Heart right ventricle (tissue), 16 donors: ENCODE measurements around the gene LAMC2. TPM values are rescaled to one million over a fixed set of nuclear protein-coding genes. Genes with fewer than 3 reads are reported as not detected.

Experiments
- ATAC-seq, 8 donors: fragments of 200-7000 bp; cut with Tn5 transposase; one replicate each; pipeline ENCODE4 v1.9.1; 2020; ENCODE audit warnings: mild to moderate bottlenecking in 8 of 8, moderate library complexity in 8 of 8, moderate number of reproducible peaks in 1 of 8
- DNase-seq, 2 donors: peaks; one replicate each; pipeline ENCODE4 v3.0.0-alpha.2; 2020
- H3K27ac ChIP-seq, 10 donors: fragments of 200-600 bp; sonication (generic) in 2 of 10; one replicate each; pipeline versions ENCODE4 v1.5.0 to v1.8.0; 2020 to 2022; ENCODE audit warnings: mild to moderate bottlenecking in 3 of 10
- H3K27me3 ChIP-seq, 7 donors: fragments of 200-600 bp; one replicate each; pipeline ENCODE4 v1.8.0; 2021 to 2022; ENCODE audit warnings: mild to moderate bottlenecking in 2 of 7
- H3K36me3 ChIP-seq, 9 donors: fragments of 200-600 bp; sonication (generic) in 1 of 9; one replicate each; pipeline versions ENCODE4 v1.5.0 to v1.8.0; 2020 to 2022; ENCODE audit warnings: mild to moderate bottlenecking in 2 of 9
- H3K4me1 ChIP-seq, 9 donors: fragments of 200-600 bp; sonication (generic) in 1 of 9; one replicate each; pipeline versions ENCODE4 v1.5.0 to v1.8.0; 2020 to 2022; ENCODE audit warnings: mild to moderate bottlenecking in 4 of 9
- H3K4me3 ChIP-seq, 10 donors: fragments of 200-600 bp; sonication (generic) in 2 of 10; one replicate each; pipeline versions ENCODE4 v1.5.0 to v1.8.0; 2020 to 2022; ENCODE audit warnings: mild to moderate bottlenecking in 7 of 10, moderate library complexity in 2 of 10
- H3K9me3 ChIP-seq, 11 donors: fragments of 200-600 bp in 10 of 11; sonication (generic) in 2 of 11; one replicate each; pipeline versions ENCODE4 v1.5.0 to v1.8.0; 2013 to 2022; ENCODE audit warnings: mild to moderate bottlenecking in 2 of 11, control low read depth in 1 of 11, moderate library complexity in 1 of 11
- CTCF ChIP-seq, 9 donors: fragments of 200-600 bp; sonication (generic) in 2 of 9; IDR thresholded peaks; one replicate each; pipeline versions ENCODE4 v1.5.0 to v1.8.0; 2021 to 2022; ENCODE audit warnings: antibody characterized with exemption in 9 of 9, mild to moderate bottlenecking in 5 of 9, moderate library complexity in 1 of 9
- WGBS, 2 donors: extraction: QIAGEN DNeasy Blood & Tissue Kit; methylation state at CpG; one replicate each; pipeline ENCODE4 v1.1.7; 2013; ENCODE audit warnings: inconsistent platforms in 1 of 2; 5-methylcytosine and 5-hydroxymethylcytosine counted together
- intact Hi-C, 10 donors: fragments of 100-400 bp; cut with DNase I; formaldehyde crosslinking; loops; one replicate each; pipeline versions ENCODE4 v1.11.1 to v1.14.2; 2022
- polyA plus RNA-seq, 2 donors: library from polyadenylated mRNA; stranded (reverse); fragments of 200-250 nt; gene quantifications; one replicate each; pipeline ENCODE4 v1.2.3, GENCODE V29; 2013
- total RNA-seq, 10 donors: library from RNA; stranded (reverse); fragmentation: NEBNext Ultra II Directional in 3 of 10; extraction: Animal tissue kit (Norgen Biotek cat#: 25700) in 3 of 10; gene quantifications; one replicate each; pipeline versions ENCODE4 v1.2.1 to v1.2.4, GENCODE V29; 2021 to 2023
- donor health status: Arrhythmogenic right ventricular cardiomyopathy.
- donor health status: ischemic (EF 13 %, LVEDD 7.1; RV severe dilation, severe dysfunction).
- donor health status: healthy with polysubstance abuse.
- donor health status: DM: no; HTN: yes; CAD: no.
- donor health status: DM: no; HTN: no; CAD: no.
- donor health status: ischemic (EF 25% LVEDD 6.9; RV normal size, moderate dysfunction).
- donor health status: ischemic (EF 25% LVEDD 5.7; RV mildly dilated, moderate dysfunction).
- donor health status: healthy.
- donor health status: DM: yes; HTN: yes; CAD: no.
- donor health status: Ischemic cardiomyopathy.
- donor health status: ischemic (EF 35%, LVEDD 5.7; RV mildly dilated, moderate dysfunction).
- donor health status: nonischemic (EF 11% LVEDD 7.7; RV severe dilation, severe dysfunction).
- donor health status: DM: yes; HTN: yes; CAD: no.
- donor health status: PGD.
- donor health status: ischemic (EF 29% LVEDD 5.4; RV normal size, mild dysfunction).
- donor health status: nonischemic (EF 23%, LVEDD 6.1; RV moderate dilation, normal function).

LAMC2 gene
- total and polyA plus RNA-seq, 12 donors, result 0.53 to 8.8 (median 1.6) TPM

DNA sequence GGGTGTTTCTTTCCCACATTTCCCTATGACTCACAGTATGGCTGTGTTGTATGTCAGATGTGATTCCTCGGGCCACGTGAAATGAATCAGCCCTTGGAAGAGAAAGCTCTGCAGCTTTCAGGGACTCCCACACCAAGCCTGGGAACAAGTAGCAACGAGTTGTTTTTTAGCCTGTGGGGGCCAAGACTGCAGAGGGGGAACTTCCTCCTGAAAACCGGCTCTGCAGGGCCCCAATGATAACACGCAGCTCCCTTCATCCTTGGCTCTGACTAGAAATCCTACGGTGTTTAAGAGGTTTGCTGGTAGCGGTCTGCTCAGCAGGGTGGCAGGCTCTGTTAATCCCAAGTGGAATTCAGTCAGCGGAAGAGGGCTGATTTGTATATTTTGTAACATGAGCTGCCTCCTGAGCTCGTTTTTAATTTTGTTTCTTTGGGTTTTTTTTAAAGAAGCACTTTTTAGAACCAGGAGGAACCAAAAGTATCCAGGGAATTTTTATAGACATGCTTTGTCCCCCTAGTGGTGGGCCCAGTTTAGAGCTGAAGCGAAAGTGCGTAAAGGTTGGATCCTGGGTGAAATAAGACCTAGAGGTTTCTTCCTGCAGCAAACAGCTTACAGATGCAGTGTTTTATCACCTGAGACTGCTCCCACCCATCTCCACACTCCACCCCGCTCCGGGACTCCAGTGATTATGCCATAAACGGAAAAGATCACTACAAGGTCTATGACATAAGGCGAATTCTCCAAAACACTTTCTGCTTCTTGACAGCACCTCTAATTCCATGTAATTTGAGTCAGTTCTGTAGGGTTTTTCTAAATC, 48.8 kb downstream of the LAMC2 start:
- peak; percentile 34 to 69 for DNase-seq
- no peaks in the 10 kb centered on the region for H3K36me3 ChIP-seq
- intact Hi-C loops, result loop anchor here in 4 of 10 donors (5.0 to 10.0 kb wide), 3 partner anchors 90 to 213 kb away; partner anchors contain the start of gene LAMC1 (in 4 of the 4)
- no peaks in the 10 kb centered on the region for H3K9me3 ChIP-seq
- H3K27me3 ChIP-seq, result no peaks in the 10 kb centered on the region
- peaks cover 0 to 32% (median 19%) of the 10 kb centered on the region in 9 donors for H3K4me1 ChIP-seq
- peak overlapping the region in 9 of 10 donors; percentile 1 to 42 (median 33) for H3K4me3 ChIP-seq
- peak; percentile 35 to 72 (median 61) for TF ChIP-seq CTCF (IDR thresholded peaks at IDR 0.05)
- WGBS, 2 donors, result 36 to 38% methylated on average over 15 of the region's 15 CpGs
- H3K27ac ChIP-seq, result peak overlapping the region; percentile 47 to 88 (median 72)
- peak; percentile 86 to 94 (median 90) for ATAC-seq

- peak in 1 of 2 donors; percentile 25 for DNase-seq
- ATAC-seq, result no peak
- Histone ChIP-seq H3K4me1 (peaks cover 0 to 35% (median 24%) of the 10 kb centered on the region in 9 donors), H3K27ac (peak overlapping the region; percentile 47 to 88 (median 72)), H3K4me3 (peak overlapping the region in 7 of 10 donors; percentile 1 to 42 (median 37)), H3K36me3 (no peaks in the 10 kb centered on the region), H3K9me3 (no peaks in the 10 kb centered on the region), H3K27me3 (no peaks in the 10 kb centered on the region)
- TF ChIP-seq CTCF (IDR thresholded peaks at IDR 0.05), result no peak
- intact Hi-C loops, result loop anchor here in 3 of 10 donors (10.0 kb wide), 2 partner anchors 91 to 211 kb away; partner anchors contain the start of gene LAMC1 (in 2 of the 3)
- 88% methylated on average over 14 of the region's 14 CpGs for WGBS, 2 donors
Observed at GRCh38 chr1:183235503-183235902, 49.4 kb downstream of the LAMC2 start.

GRCh38 chr1:183236158-183236725, 50.2 kb downstream of the LAMC2 start:
- ATAC-seq, result no peak
- intact Hi-C loops, result loop anchor here in 3 of 10 donors (10.0 kb wide), 2 partner anchors 91 to 211 kb away; partner anchors contain the start of gene LAMC1 (in 2 of the 3)
- Histone ChIP-seq H3K4me1 (peaks cover 0 to 37% (median 28%) of the 10 kb centered on the region in 9 donors), H3K4me3 (no peak overlapping the region), H3K27me3 (no peaks in the 10 kb centered on the region), H3K36me3 (no peaks in the 10 kb centered on the region), H3K27ac (peak overlapping the region in 6 of 10 donors; percentile 70 to 90 (median 76)), H3K9me3 (no peaks in the 10 kb centered on the region)
- no peak for DNase-seq
- WGBS, 2 donors, result 79 to 93% methylated on average over 6 of the region's 6 CpGs
- no peak for TF ChIP-seq CTCF (IDR thresholded peaks at IDR 0.05)

GRCh38 chr1:183237046-183237445, 51.0 kb downstream of the LAMC2 start:
- no peaks in the 10 kb centered on the region for H3K36me3 ChIP-seq
- intact Hi-C loops, result loop anchor here in 3 of 10 donors (10.0 kb wide), 2 partner anchors 92 to 212 kb away; partner anchors contain the start of gene LAMC1 (in 2 of the 3)
- peaks cover 0 to 45% (median 34%) of the 10 kb centered on the region in 9 donors for H3K4me1 ChIP-seq
- WGBS, 2 donors, result 99 to 100% methylated on average over 2 of the region's 2 CpGs
- ATAC-seq (no peak), DNase-seq (no peak)
- no peak for TF ChIP-seq CTCF (IDR thresholded peaks at IDR 0.05)
- no peaks in the 10 kb centered on the region for H3K9me3 ChIP-seq
- no peaks in the 10 kb centered on the region for H3K27me3 ChIP-seq
- peak overlapping the region in 2 of 10 donors; percentile 4 to 90 for H3K27ac ChIP-seq
- H3K4me3 ChIP-seq, result no peak overlapping the region
